ENCODE data around the gene C2CD3.
"Not testable (repeated sequence)": the region's sequence is repeated elsewhere in the genome, so short reads cannot be mapped to it uniquely, and the experiment has no call there.

C2CD3 gene

GRCh38 chr11:73988227-73988626 lies 182.6 kb downstream of the C2CD3 start:
- in situ Hi-C loops (cut with MboI; ENCODE audit: low pct_unique_long_range_greater_than_20kb, low sequenced_read_pairs, unreplicated experiment), result no loop called here
- TF ChIP-seq CTCF (IDR thresholded peaks at IDR 0.05; ENCODE audit: extremely low read depth, insufficient read depth, missing control alignments), result no peak
- DNase-seq (ENCODE audit: low spot score), result no peak

GRCh38 chr11:73985661-73986060 lies 185.1 kb downstream of the C2CD3 start:
- in situ Hi-C loops (cut with MboI; ENCODE audit: low pct_unique_long_range_greater_than_20kb, low sequenced_read_pairs, unreplicated experiment); DNase-seq (ENCODE audit: low spot score): not testable (repeated sequence)

- no peak for DNase-seq (ENCODE audit: low spot score)
- in situ Hi-C loops (cut with MboI; ENCODE audit: low pct_unique_long_range_greater_than_20kb, low sequenced_read_pairs, unreplicated experiment), result no loop called here
- TF ChIP-seq CTCF (IDR thresholded peaks at IDR 0.05; ENCODE audit: extremely low read depth, insufficient read depth, missing control alignments), result no peak
These were observed 186.9 kb downstream of the C2CD3 start for GRCh38 chr11:73983741-73984538.

- in situ Hi-C loops (cut with MboI; ENCODE audit: low pct_unique_long_range_greater_than_20kb, low sequenced_read_pairs, unreplicated experiment), result no loop called here
- TF ChIP-seq CTCF (IDR thresholded peaks at IDR 0.05; ENCODE audit: extremely low read depth, insufficient read depth, missing control alignments), result no peak
- peak; percentile 97 for DNase-seq (ENCODE audit: low spot score)
These were observed 187.6 kb downstream of the C2CD3 start for GRCh38 chr11:73982990-73983740.

- peak; percentile 86 for DNase-seq (ENCODE audit: low spot score)
- in situ Hi-C loops (cut with MboI; ENCODE audit: low pct_unique_long_range_greater_than_20kb, low sequenced_read_pairs, unreplicated experiment), result no loop called here
- TF ChIP-seq CTCF (IDR thresholded peaks at IDR 0.05; ENCODE audit: extremely low read depth, insufficient read depth, missing control alignments), result no peak
These were observed 188.2 kb downstream of the C2CD3 start, which contains the start of gene UCP2 for GRCh38 chr11:73982595-73982989. TSS of gene UCP2 (minus strand) at chr11:73982843. CDS start at chr11:73978378, 4,465 bp downstream.

- DNase-seq (ENCODE audit: low spot score), result no peak
- TF ChIP-seq CTCF (IDR thresholded peaks at IDR 0.05; ENCODE audit: extremely low read depth, insufficient read depth, missing control alignments), result no peak
- in situ Hi-C loops (cut with MboI; ENCODE audit: low pct_unique_long_range_greater_than_20kb, low sequenced_read_pairs, unreplicated experiment), result no loop called here
These were observed 189.6 kb downstream of the C2CD3 start for GRCh38 chr11:73981051-73981805.

Data from GM13977 (cell line).